NCI-H69 (cell line): ENCODE results near the gene LGALS9B.
A peak's percentile ranks its signal among the peaks of the same experiment; 100 is the strongest.
"Not testable (repeated sequence)": the region's sequence is repeated elsewhere in the genome, so short reads cannot be mapped to it uniquely, and the experiment has no call there.

Source experiments
- DNase-seq: peaks from one replicate; lab custom pipeline; 2025; lab: John Stamatoyannopoulos, UW

Gene LGALS9B

DNA sequence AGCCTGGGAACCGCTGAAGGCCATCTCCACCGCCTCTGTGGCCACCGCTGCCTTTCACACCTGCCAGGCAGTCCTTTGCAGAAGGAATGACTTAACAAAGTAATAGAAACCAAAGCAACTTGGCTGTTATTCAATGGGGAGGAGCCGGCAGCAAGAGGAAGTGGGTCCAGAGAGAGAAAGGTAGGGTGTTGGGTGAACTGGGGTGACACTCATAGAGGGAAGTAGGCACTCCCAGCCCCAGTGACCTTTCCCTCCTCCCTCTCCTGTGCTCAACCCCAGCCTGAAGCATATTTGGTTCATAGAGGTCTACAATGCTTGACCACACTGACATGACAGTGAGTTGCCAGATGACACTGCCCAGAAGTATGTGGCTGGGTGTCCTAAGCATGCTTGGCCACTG, at the start of gene LGALS9B:
LGALS9B (minus strand) TSS at position 93 of the 400 bp plus-strand sequence; CDS start at position 24, 69 bp downstream.
- DNase-seq = not testable (repeated sequence)

DNA sequence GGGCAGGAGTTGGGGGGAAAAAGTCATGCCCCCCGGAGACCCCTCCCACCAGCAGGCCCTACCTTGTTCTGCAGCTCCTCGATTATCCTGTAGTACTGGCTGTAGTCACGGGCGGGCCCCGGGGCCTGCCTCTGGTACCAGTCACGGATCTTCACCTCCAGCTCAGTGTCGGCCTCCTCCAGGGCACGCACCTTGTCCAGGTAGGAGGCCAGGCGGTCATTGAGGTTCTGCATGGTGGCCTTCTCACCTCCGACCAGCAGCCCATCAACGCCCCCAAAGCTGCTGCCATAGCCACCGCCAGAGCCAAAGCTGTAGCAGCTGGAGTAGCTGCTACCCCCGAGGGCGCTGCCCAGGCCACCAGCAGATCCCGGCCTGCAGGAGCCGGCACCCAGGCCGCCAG, 49.6 kb upstream of the LGALS9B start:
- not testable (repeated sequence) for DNase-seq

DNA sequence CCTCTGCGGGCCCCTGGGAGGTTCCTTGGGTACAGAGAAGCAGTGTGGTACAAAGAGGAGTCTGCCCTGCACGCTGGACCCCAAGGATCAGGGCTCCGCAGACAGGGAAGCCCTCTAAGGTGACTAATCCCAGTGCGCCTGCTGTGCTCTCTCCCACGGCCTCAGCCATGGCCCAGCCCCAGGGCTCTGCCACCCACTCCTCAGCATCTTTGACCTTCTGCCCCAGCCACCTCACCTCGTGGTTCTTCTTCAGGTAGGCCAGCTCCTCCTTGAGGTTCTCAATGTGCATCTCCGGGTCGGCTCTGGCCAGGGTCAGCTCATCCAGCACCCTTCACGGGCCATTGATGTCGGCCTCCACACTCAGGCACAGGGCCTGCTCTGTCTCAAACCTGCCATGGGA, 47.8 kb upstream of the LGALS9B start:
- not testable (repeated sequence) for DNase-seq

DNA sequence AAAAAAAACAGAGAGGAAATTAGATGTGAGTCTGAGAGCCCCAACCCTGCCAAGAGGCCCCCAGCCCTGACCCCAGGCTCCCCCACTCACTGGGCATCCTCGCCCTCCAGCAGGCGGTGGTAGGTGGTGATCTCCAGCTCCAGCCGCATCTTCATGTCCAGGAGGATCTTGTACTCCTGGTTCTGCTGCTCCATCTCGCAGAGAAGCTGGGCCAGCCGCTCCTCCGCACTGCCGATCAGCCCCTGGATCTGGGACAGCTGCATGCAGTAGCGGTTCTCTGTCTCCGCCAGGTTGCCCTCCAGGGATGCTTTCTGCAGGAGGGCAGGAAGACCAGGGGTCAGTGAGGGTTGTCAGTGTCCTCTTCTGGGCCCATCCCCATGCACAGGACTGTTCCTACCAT, 46.2 kb upstream of the LGALS9B start:
- not testable (repeated sequence) for DNase-seq

DNA sequence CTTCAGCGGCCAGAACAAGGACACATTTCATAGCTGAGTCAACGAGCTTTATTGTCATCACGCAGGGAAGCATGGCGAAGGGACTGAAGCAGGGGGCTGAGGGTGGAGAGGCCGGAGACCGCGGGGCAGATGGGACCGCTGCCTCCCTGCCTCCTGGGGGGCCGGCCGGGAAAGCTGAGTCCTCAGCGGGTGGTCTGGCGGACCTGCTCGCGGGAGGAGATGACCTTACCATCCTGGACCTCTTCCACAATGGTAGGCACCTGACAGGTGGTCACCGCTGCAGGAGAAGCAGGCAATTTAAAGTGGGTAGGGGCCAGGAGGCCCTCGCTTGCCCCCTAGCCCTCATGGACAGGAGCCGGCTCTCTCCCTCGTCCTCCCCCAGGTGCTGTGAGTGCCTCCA, 45.0 kb upstream of the LGALS9B start:
- DNase-seq = not testable (repeated sequence)

DNA sequence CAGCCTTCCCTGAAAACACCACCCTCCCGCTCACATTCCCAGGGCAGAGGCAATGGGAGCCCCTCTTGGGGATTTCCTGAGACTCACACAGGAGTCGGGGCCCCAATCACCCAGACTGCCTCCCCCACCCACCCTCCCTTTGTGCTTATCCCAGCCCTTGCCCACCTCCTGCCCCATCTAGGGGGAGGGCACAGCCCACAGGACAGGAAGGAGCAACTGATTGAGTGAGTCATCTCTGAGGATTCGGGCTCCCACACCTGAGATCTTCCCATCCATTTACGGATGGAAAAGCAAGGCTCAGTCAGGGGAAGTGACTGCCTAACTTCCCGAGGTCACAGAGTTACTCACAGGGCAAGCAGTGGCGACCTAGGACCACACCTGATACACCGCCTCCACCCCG, 44.4 kb upstream of the LGALS9B start:
- DNase-seq = not testable (repeated sequence)

DNA sequence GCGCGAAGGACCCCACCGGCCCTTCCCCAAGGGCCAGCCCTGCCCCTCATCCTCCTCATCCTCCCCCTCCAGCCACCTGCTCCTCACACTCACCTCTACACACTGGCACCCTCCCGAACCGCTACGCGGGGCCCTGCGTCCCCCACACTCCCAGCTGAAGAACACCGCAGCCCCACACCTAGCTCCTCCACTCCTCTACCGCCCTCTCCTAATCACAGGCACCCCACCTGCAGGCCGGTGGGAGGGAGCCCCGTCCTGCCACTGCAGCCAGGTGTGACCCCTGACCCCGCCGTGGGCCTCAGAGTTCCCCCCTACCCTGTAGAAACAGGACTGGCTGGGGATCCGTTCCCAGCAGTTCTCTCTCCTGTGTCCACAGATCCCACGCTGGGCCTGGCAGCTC, 38.0 kb upstream of the LGALS9B start:
- DNase-seq = not testable (repeated sequence)

DNA sequence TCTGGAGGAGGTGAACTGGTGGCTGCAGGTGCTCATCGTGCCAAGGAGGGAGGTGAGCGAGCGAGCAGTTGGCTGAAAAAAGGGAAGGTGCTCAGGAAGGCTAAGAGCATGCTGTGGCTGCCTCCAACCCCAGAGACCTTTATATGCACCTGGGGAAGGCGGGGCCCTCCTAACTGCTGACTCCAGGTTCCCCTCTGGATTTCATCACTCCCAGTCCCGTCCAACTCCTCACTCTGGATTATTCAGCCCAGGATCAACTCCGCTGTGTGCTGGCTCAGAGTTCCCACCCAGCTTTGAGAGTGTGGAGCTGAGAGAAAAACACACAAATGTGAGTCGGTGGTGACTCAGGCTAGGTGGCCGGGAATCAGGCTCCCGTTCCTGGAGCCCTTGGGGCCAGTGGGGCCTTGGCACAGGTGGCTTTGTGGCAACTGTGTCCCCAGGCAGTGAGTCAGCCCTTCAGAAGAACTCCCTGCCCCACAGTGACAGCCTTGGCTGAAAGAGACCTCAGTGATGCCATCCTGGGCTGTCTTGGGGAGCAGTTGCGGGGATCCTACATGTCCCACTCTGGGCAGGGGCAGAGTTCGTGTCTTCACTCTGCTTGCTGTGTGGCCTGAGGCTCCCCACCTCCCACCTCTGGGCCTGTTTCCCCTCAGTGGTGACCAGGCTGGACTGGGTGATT, 37.2 kb upstream of the LGALS9B start:
- DNase-seq = not testable (repeated sequence)

DNA sequence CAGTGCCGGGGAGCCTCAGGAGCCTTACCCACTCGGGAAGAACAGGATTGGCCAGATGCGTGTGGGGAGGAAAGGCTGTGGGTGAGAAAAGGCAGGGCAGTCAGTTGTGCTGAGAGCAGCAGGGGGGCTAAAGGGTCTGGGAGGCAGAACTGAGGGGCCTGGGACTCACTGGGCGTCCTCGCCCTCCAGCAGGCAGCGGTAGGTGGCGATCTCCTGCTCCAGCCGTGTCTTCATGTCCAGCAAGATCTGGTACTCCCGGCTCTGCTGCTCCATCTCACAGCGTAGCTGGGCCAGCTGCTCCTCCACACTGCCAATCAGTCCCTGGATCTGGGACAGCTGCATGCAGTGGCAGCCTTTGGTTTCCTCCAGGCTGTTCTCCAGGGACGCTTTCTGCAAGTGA, 34.6 kb upstream of the LGALS9B start:
- DNase-seq = not testable (repeated sequence)

DNA sequence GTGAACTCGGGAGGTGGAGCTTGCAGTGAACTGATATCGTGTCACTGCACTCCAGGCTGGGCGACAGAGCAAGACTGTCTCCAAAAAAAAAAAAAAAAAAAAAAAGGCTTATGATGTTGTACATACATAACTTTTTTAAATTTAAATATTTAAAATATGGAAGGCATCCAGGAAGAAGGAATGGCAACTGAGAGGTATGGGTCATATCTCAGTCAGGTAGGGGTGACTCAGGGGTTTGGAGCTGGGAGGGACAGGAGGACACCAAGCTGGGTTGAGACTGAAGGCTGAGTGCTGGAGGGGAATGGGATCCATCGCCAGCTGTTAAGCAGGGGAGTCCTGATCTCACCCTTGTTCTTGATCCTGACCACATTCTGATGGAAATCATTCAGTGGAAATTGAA, 33.0 kb upstream of the LGALS9B start:
- not testable (repeated sequence) for DNase-seq

DNA sequence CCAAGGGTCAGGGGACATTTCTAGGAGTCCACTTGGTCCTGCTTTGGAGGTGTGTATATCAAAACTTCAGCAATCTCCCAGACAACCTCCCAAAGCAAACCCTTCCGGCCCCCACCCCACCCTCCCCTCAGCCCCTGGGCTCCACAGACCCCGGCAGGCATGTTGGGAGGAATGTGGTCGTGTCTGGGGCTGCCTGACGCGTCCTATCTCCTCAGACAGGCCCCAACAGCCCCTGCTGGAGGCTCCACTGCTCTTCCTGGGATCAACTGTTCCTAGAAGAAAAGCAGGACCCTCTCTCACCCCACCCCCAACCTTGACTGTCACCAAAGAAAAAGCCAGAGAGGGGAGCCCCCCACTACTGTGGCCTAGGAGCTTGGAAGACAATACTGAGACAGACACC, 28.1 kb upstream of the LGALS9B start:
- DNase-seq = not testable (repeated sequence)

DNA sequence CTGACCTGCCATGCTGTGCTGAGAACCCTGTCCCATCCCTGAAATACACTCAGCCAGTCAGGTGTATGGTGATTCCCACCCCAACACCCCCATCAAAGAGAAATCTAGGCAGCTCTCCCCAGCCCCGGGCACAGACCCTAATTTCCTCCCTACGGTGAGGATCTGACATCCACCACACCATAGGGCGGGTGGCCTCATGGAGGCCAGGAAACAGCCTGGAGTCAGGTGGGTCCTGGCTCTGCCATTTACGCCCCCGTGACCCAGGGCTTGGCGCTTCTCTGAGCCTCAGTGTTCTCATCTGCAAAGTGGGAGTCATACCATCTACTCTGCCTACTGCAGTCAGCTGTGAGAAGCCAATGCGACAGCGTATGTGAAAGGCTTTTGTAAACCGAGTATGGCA, 27.4 kb upstream of the LGALS9B start:
- DNase-seq = not testable (repeated sequence)

DNA sequence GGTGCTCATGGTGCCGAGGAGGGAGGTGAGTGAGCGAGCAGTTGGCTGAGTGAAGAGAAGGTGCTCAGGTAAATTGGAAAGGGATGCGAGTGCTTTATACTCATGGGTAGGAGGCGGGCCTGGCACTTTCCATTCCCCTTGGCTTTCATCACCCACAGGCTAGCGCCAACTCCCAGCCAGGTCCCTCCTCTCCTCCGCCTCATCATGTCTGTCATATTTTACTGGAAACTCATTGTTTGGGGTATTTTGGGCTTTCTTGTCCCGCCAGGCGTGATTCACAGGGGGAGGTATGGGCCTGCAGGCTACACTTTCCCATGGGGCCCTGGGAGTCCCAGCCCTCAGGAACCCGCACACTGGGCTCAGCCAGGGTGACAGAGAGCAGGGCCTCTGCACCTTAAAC, 26.8 kb upstream of the LGALS9B start:
- not testable (repeated sequence) for DNase-seq

DNA sequence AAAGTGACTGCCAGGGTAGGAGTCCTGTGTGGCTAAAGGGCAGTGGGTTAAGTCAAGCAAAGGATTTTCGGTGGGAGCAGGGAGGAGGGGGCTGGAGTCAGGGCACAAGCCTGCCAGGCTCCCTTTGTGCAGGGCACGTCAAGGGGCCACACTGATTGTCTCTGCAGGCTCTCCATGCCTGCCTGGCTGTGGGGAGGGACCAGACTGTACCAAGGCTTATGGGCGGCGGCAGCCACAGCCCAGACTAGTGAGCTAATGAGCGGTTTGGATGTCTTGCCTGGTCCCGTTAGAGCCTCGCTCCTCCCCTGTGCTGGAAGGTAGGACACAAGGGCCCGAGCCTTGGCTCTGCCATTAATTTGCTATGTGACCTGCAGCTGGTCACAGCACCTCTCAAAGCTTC, 25.6 kb upstream of the LGALS9B start:
- not testable (repeated sequence) for DNase-seq

DNA sequence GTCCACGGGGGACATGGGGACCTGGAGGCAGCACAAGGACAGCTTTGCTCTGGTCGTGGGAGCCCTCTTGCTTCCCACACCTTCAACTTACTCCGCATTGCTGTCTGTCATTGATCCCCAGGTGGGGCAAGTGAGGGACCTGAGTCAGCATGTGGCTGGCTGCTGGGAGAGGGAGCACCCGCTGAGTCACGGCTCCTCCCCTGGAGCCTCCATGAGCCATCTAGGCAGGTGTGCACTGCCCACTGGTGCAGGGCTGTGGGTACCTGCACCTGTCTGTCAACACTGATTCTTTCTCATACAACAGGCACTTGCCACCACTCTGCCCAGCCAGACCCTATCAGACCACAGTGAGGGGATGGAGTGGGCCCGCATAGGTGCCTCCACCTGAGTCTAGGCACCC, 24.8 kb upstream of the LGALS9B start:
- not testable (repeated sequence) for DNase-seq

DNA sequence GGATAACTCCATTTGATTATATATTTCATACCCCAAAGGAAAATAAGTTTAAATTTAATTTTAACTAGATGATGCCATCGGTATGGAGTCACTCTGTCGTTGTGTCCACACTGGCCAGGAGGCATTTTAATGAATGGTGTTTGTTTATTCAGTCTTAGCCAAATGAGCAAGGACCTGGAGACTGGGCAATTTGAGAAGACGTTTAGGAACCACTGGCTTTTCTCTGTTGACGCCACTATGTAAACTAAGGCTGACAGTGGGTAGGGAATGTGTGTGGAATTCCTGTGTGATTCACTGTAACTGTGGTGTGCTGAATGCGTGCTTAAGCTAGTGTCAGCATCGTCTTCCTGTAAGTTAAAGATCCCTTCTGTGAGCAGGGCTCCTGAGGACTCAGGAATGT, 17.6 kb upstream of the LGALS9B start:
- DNase-seq = peak; percentile 81

DNA sequence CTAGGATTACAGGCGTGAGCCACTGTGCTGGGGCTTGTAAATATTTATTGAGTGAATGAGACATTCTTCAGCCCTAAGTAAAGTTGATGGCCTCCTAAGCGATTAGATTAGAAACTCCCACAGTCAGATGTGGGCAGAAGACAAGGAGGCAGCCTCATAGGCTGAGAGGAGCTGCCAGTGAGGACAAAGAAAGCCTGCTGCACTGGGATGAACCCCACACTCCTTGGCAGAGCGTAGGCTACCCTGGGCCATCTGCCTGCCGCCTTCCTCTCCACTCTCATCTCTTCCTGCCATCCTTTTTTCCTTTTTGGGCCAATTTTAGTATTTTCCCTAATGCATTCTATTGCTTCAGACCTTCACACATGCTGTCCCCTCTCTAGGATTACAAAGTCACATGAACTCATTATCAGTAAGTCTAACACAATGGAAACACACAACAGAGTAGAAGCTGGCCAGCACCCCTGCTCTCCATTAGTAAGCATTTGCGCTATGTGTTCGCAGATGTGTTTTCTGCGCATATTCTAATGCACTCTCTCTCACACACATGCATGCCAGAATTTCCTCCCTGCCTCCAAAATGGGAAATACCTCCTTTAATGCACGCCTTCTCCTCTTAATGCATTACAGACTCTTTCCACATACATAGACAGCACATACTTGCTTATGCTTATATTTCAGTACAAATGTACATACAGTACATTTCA, 12.7 kb upstream of the LGALS9B start:
- DNase-seq = not testable (repeated sequence)

DNA sequence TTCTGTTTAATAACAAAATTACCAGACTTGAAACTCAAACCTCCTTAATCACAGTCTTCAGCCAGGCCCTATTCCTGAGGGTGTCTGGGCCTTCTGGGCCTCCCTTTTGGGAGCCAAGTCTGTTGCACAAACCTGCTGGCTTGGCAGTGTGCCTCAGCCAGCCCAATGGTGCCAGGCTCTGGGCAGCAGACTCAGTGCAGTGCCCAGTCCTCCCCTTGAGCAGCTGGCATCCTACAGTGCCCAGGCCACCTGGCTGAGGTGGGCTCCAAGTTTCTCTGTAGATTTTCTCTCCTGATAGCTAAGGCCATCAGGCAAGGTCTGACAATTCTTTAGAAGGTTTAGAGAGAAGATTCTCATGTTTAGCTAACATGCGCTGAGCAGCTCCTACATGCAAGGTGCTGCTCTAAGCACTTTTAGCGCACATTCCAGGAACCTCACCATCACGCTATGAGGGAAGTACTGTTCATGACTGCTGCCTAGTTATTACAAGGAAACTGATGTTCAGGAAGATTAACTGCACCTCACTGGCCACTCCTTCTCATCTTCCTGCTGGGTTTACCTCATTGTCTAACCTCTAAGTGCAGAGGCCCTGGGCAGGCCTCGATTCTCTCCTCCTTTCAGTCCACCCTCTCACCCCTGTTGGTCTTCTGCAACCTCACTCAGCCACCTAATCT, 10.2 kb upstream of the LGALS9B start:
- not testable (repeated sequence) for DNase-seq

DNA sequence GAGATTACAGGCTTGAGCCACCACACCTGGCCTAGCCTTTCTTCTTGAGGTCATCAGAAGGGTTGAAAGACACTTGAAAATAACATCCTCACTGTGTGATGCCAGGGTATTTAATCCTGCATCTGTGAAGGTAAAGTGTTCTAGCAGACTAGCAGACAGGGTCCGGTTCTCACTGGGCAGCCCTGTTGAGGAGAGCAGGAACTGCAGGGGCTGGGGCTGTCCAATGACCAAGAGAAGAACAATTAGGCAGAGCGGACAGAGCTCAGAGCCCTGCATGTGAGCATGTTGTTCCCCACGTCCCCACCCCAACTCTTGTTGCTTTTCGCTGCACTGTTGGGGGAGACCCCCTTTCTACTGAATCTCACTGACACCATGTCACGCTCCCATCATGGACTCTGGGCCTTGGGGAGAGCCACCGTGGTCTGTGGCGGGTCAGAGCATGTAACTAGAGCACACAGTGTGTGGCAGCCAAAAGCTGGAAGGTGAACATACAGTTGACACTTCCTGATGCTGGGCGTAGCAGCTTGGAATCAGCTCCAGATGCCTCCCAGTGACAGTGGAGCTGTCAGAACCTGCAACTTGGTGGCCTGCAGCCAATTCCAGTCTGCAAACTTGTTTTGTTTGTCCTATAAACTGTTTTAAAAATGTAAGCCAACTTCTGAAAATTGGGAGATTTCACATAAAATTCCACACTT, 7.9 kb upstream of the LGALS9B start:
- peak; percentile 23 for DNase-seq

DNA sequence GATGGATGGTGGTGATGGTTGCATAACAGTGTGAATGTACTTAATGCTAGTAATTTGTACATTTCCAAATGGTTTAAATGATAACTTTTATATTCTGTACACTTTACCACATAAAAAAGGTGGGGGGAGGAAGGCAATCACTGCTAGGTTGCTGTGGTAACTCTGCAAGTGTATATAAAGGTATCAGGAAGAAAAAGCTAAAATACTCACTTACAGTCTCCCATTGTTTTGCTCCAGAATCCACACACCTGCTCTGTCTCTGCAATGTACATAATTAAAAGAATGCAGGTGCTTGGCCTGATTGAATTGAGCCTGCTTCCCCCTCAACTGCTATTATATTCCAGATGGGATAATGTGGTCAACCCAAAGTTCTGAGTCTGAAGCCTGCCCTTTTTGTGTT, 6.7 kb upstream of the LGALS9B start:
- not testable (repeated sequence) for DNase-seq

DNA sequence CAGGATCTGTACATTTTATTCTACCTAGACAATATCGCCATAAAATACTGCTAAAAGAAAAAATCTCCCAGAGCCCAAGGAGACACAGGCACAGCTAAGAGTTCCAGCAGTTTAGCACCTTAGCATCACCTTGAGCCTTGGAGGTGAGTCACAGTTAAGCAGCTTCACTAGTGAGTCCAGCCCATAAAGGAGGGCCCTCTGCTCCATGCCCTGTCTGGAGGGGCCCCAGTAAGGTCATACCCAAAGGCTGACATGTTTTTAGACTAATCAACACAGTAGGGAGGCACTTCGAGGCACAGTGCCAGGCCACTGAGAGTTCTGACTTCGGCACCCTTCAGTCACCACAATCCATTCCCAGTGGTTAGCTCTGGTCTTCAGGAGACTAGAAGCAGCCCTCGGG, 2.6 kb upstream of the LGALS9B start:
- not testable (repeated sequence) for DNase-seq

DNA sequence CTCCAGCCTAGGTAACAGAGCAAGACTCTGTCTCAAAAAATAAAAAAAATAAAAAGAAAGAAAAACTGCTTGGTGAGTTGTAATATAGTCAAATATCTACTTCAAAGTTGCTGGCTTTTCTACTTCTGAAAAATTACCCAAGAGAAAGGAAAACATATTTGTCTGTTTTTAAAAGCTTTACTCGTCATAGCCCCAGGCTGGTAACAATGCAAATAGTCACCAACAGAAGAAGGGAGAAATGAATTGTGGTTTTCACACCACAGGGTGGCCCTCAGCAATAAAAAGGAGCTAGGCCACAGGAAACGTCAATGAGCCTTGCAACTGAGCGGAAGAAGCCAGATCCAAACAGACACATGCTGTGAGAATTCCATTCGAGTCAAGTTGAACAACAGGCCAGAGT, 1.8 kb upstream of the LGALS9B start:
- not testable (repeated sequence) for DNase-seq
